Amygdala (tissue), 56 donors: ENCODE data around the gene LRRFIP1.
"Not testable (repeated sequence)": the region's sequence is repeated elsewhere in the genome, so short reads cannot be mapped to it uniquely, and the experiment has no call there.

ENCODE experiments used
- DNase-seq, 56 donors: peaks; one replicate each; lab custom pipeline; 2025; lab: John Stamatoyannopoulos, UW

Gene LRRFIP1

GRCh38 chr2:237653776-237654558 lies 26.6 kb downstream of the LRRFIP1 start:
- no peak for DNase-seq

GRCh38 chr2:237657063-237657462 lies 29.7 kb downstream of the LRRFIP1 start:
- DNase-seq: no peak

- DNase-seq: no peak
These were observed 33.1 kb downstream of the LRRFIP1 start for GRCh38 chr2:237660381-237660900.

DNA sequence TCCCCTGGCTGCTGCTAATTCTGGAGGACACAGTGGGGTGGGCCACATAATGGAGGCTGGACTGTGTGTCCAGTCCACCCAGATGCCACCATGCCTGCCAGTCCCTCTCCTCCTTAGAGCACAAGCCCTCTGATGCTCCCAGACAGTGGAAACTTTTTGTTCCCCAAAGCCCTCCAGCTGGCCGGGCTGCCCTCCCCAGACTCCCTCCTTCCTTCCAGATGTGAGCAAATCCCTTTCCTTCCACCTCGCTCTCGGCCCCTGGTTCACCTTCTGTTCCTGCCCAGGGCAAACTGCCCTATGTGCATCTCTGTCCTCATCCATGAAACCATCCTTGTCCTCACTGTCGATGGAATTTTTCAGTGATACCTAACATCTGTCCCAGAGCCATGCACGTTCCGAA lies 33.9 kb downstream of the LRRFIP1 start:
- no peak for DNase-seq

- no peak for DNase-seq
These were observed 34.5 kb downstream of the LRRFIP1 start for GRCh38 chr2:237661799-237662328.

GRCh38 chr2:237662671-237663093 lies 35.3 kb downstream of the LRRFIP1 start:
- peak in 20 of 56 donors; percentile 10 to 64 (median 29) for DNase-seq

DNA sequence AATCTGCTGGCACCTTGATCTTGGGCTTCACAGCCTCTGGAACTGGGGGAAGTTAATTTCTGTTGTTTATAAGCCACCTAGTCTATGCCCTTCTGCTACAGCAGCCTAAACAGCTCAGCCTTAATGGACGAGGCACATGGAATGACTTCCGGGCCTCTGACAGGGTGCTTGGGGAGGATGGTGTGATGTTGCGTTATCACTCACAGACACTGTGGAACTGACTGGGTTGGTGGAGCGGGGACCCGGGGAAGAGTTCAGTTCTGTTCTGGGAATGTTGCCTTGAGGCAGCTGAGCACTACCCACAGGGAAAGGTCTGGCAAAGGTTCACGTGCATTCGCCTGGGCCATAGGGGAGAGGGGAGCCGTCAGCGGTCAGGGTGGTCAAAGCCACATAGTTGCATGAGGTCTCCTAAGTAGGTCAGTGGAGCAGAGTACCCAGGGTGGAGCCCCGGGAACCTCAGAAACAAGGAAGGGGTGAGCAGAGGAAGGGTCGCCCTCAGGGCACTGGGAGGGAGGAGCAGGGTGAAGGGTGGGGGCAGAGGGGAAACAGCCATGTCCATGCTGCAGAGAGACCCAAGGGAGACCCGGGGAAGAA lies 36.2 kb downstream of the LRRFIP1 start:
- DNase-seq: no peak

GRCh38 chr2:237664151-237664550 lies 36.8 kb downstream of the LRRFIP1 start:
- no peak for DNase-seq

DNA sequence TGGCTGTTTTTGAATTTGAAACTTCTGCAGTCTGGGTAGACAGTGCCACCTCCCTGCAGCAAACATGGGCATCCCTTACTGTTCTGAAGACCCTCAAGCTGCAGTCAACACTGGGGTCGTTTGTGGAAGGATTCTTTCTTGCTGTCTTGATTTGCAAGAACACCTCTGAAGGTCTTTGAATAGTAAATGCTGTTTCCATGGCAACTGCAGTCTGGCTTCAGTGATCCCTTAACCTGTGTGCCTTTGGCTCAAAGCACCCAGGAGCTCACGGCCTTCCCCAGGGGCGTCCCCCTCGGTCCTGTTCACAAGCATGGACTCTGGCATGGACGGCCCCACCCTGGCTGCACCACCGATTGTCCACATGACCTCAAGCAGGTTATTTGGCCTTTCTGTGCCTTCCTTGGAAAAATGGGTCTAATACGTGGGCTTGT lies 38.3 kb downstream of the LRRFIP1 start:
- no peak for DNase-seq

GRCh38 chr2:237666606-237667005 lies 39.2 kb downstream of the LRRFIP1 start:
- no peak for DNase-seq

DNA sequence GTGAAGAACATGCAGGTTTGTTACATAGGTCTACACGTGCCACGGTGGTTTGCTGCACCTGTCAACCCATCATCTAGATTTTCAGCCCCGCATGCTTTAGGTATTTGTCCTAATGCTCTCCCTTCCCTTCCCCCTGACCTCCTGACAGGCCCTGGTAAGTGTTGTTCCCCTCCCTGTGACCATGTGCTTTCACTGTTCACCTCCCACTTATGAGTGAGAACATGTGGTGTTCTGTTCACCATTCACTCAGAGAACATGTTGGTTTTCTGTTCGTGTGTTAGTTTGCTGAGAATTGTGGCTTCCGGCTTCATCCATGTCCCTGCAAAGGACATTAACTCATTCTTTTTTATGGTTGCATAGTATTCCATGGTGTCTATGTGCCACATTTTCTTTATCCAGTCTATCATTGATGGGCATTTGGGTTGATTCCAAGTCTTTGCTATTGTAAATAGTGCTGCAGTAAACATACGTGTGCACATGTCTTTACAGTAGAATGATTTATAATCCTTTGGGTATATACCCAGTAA lies 39.7 kb downstream of the LRRFIP1 start:
- DNase-seq: not testable (repeated sequence)

DNA sequence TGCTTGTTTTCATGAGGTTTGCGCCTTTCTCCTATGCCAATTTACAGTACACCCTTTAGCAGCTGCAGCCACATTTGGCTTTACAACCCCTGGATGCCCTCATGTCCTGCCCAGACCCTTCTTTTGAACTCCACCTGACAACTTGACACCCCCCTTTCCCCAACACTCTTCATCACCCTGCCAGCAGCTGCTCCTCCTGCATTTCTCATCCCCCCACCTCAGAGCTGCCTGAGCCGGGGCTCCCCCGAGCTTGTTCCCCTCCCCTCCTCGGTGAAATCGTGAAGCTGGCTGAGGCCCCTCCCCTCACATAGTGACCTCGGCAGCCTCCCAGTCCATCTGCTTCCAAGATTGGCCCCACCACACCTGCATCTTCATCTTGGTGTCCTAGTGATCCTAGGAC lies 40.5 kb downstream of the LRRFIP1 start:
- DNase-seq: no peak

GRCh38 chr2:237668440-237668839 lies 41.1 kb downstream of the LRRFIP1 start:
- no peak for DNase-seq

- no peak for DNase-seq
These were observed 41.9 kb downstream of the LRRFIP1 start for GRCh38 chr2:237669283-237669627.

DNA sequence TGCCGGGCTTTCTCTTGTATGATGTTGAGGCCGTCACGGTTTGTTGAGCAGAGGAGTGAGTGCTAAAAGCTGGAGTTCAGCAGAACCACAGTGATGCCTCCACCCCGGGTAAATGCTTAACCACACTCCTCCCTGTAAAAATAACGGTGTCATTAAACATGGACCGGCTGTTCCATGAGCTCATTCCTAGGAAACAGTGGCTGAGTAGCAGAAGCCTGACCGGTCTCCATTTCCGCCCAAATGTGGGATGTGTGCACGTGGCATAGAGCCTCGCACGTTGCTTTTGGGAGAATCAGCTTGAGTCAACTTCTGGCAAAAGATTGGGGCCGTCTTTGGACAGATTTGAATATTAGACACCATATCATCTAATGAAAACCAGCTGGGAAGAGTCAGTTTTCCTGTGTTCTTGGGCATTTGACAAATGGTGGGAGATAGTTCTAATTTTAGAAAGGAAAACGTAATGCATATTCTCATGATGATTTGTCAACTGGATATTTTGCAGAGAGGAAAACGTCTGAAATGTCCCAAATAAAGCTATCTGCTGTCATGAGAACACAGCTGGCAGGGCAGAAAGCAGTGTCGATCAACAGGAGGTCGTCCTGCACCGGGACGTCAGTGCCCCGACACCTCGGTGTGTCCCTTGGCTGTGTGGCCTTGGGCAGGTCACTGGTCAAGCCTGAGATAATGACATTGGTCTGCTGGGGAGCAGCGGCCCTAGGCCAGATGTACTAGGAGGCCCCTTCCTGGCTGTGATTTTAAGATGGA lies 42.4 kb downstream of the LRRFIP1 start:
- DNase-seq: peak in 1 of 56 donors; percentile 26

DNA sequence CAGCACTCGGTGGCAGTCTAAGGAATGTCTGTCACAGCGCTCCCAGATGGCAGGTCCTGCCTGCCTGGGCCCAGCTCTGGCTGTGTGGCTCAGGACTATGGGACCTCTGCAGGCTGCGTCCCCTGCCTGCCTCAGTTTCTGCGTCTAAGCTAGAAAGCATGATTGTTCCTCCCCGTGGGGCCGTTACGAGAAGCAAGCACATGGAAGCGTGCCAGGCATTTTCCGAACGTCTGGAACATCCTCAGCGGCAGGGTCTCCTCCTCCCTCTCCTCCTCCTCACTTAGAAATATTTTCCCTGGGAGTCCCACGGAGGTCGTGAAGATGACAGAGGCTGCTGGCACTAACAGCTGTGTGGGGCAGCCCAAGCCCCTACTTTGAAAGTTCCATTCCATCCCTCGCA lies 43.3 kb downstream of the LRRFIP1 start:
- DNase-seq: no peak

DNA sequence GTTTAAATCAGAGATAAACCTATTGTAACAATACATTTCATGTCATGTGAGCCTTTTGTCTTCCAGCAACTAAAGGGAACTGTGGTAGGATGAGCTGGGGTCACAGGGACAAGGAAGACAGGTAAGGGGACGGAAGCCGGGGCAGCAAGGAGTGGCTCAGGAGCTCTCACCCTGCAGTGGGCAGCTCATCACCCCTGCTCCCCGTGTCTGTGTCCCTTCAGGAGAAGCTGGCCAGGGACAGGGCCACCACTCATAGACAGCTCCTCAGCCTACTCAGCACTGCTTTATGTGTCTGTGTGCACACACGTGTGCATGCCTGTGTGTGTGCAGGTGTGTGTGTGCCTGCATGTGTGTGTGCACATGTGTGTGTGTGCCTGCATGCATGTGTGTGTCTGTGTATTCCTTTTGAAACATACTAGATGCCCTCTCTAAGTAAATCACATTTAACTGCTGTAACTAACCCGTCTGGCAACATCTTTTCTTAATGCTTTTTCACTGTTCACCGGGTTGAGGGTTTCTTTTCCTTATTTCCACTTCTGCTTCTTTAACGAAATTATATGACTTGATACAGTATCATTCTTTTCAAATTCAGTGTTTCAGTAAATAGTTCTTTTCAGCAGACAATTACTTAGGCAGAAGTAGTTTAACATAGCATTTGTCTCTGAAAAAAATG lies 44.2 kb downstream of the LRRFIP1 start:
- no peak for DNase-seq

DNA sequence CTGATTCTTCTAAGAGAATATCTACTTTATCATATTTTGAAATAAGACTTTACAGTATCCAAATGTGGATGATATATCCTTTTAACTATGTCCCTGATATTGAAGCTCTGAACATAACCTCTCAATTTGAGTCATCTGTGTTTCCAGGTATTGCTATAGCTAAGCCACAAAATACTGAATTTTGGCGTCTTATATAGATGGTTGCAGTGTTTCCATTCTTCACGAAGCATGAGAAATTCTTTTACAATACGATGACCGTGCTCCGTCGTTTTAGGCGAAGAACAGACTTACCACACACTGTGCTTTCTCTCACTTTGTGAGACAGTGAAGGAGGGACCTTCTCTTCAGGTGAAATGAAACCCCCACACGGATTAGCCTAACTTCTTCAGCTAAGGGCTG lies 45.3 kb downstream of the LRRFIP1 start:
- no peak for DNase-seq

DNA sequence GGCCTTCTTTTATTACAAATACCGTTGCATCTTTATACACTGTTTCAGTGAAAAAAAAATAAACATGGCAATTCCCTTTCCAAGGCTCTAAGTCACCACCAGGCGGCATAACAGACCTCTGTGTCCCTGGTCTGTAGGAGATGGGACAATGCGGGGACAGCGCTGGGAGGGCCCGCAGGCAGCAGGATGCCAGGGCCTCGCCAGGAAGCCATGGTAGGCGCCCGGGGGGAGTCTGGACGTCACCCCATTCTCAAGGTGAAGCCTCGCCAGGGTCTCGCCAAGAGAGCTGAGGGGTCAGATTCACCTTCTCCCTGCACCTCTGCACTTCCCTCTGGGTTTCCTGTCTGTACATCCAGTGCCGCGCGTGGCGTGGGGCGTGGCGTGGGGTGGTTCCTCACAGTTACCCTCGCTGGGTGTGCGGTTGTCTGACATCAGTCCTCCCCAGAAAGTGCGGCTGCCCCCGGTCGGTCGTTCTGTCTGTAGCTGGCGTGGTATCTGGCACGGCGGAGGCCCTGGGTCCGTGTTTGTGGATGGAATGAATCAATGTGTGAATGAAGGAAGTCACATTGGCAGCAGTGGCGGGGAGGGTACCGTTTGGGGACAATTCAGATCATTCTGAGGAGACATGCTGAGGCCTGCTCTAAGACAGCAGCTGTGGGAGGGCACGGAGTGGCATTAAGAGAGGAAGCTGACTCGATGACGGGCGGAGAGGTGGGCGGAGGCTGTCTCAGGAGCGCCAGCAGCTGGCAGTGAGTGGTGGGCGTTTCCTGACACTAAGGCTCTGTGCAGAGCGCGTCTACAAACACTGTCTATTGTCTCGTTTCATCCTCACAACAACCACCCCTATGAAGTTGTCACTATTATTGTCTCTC lies 46.0 kb downstream of the LRRFIP1 start:
- DNase-seq: peak in 28 of 56 donors; percentile 21 to 66 (median 49)
